HepG2 (cell line): ENCODE data around the gene IFNL2. TPM values are rescaled to one million over a fixed set of nuclear protein-coding genes. Genes with fewer than 3 reads are reported as not detected.

Source experiments
- ATAC-seq: fragments of 200-7000 bp; cut with Tn5 transposase; 3 replicates; pipeline ENCODE4 v1.9.1; 2020; ENCODE audit warnings: mild to moderate bottlenecking, moderate library complexity
- BruUV-seq: library from RNA; stranded (reverse); fragments of 400-500 nt; replicated peaks from 2 replicates; lab custom pipeline; 2021; lab: Mats Ljungman, UMichigan
- CTCF ChIA-PET: fragments of 300-600 bp; formaldehyde crosslinking; extraction: SDS; loops from one replicate; lab custom pipeline; 2021; ENCODE audit warnings: low total read pairs, inconsistent platforms, low intra/inter-chr PET ratio; lab: Yijun Ruan, JAX
- POLR2A ChIA-PET: fragments of 350-600 bp; sonication (Branson Sonifier 250); formaldehyde crosslinking; loops from one replicate; lab custom pipeline; 2020; ENCODE audit warnings: antibody characterized with exemption, inconsistent platforms; lab: Yijun Ruan, JAX
- DNase-seq: peaks from one replicate; pipeline ENCODE4 v3.0.0-alpha.2; 2015; ENCODE audit warnings: low spot score
- FAIRE-seq: peaks from 3 replicates; lab custom pipeline; 2011; peaks lifted over from hg19 to GRCh38; lab: Jason Lieb, UNC
- H2AFZ ChIP-seq: one replicate; pipeline ENCODE4 v1.6.1; 2011; ENCODE audit warnings: low read length, inconsistent platforms
- H3K27ac ChIP-seq: fragments of 300-600 bp; 3 replicates; pipeline ENCODE4 v1.8.0; 2011; ENCODE audit warnings: mixed run types, mild to moderate bottlenecking, mixed read lengths, low read length, inconsistent platforms; ENCODE audit not compliant: insufficient read depth; ENCODE audit errors: extremely low read length
- H3K27me3 ChIP-seq, 2 experiments: fragments of 200-600 bp in 1 of 2; 2 replicates in 1 of 2; 3 replicates in 1 of 2; pipeline versions ENCODE4 v1.6.0 to v1.8.0; 2011; ENCODE audit warnings: low read length in 2 of 2, mild to moderate bottlenecking in 2 of 2, moderate library complexity in 2 of 2, inconsistent platforms in 1 of 2; ENCODE audit not compliant: insufficient read depth in 2 of 2, control insufficient read depth in 1 of 2
- H3K36me3 ChIP-seq, 2 experiments: fragments of 200-600 bp in 1 of 2; replicated peaks in 1 of 2; 2 replicates in 1 of 2; 3 replicates in 1 of 2; pipeline versions ENCODE4 v1.5.1 to v1.8.0; 2011; ENCODE audit warnings: low read length in 2 of 2, inconsistent platforms in 1 of 2; ENCODE audit not compliant: insufficient read depth in 2 of 2, control insufficient read depth in 1 of 2
- H3K4me1 ChIP-seq: 2 replicates; pipeline ENCODE4 v1.5.1; 2012; ENCODE audit warnings: low read length, inconsistent platforms; ENCODE audit not compliant: insufficient read depth
- H3K4me2 ChIP-seq: 2 replicates; pipeline ENCODE4 v1.6.0; 2011; ENCODE audit warnings: low read depth, low read length, inconsistent platforms
- H3K4me3 ChIP-seq, 3 experiments: fragments of 200-600 bp in 1 of 3; sonication (generic), shearing (Covaris generic) in 1 of 3; replicated peaks in 1 of 3; 2 replicates each; pipeline ENCODE4 v1.5.1; 2011 to 2016; ENCODE audit warnings: low read length in 3 of 3, inconsistent platforms in 2 of 3, low read depth in 2 of 3, mild to moderate bottlenecking in 2 of 3, control low read depth in 1 of 3, mixed read lengths in 1 of 3; ENCODE audit not compliant: insufficient read depth in 1 of 3
- H3K79me2 ChIP-seq: one replicate; pipeline ENCODE4 v1.6.1; 2011; ENCODE audit warnings: low read length, inconsistent platforms; ENCODE audit not compliant: insufficient read depth
- H3K9ac ChIP-seq: 2 replicates; pipeline ENCODE4 v1.6.0; 2011; ENCODE audit warnings: mild to moderate bottlenecking, low read depth, low read length, inconsistent platforms; ENCODE audit not compliant: insufficient read depth
- H3K9me3 ChIP-seq: 2 replicates; pipeline ENCODE4 v1.5.1; 2012; ENCODE audit warnings: mild to moderate bottlenecking, low read length
- H4K20me1 ChIP-seq: 2 replicates; pipeline ENCODE4 v1.6.0; 2011; ENCODE audit warnings: inconsistent platforms, mild to moderate bottlenecking, low read length, moderate library complexity; ENCODE audit not compliant: insufficient read depth
- ARNTL ChIP-seq: sonication (generic); formaldehyde crosslinking; IDR thresholded peaks from 2 replicates; pipeline ENCODE4 v1.4.0; 2020; ENCODE audit warnings: mild to moderate bottlenecking, missing genetic modification reagents
- ATF7-NPFF ChIP-seq: sonication (generic); formaldehyde crosslinking; IDR thresholded peaks from 2 replicates; pipeline ENCODE4 v1.8.1; 2023; ENCODE audit warnings: mild to moderate bottlenecking, low read depth, missing genetic modification reagents, moderate library complexity
- KLF15 ChIP-seq: sonication (generic); formaldehyde crosslinking; IDR thresholded peaks from 2 replicates; pipeline ENCODE4 v1.8.1; 2023; ENCODE audit warnings: borderline replicate concordance, mild to moderate bottlenecking, inconsistent platforms, missing genetic modification reagents, mixed read lengths
- NR2C2 ChIP-seq: sonication (generic); formaldehyde crosslinking; IDR thresholded peaks from 2 replicates; pipeline ENCODE4 v1.4.0; 2020; ENCODE audit warnings: missing genetic modification reagents, mild to moderate bottlenecking, moderate library complexity, borderline replicate concordance
- NR2F2 ChIP-seq: IDR thresholded peaks from 2 replicates; pipeline ENCODE4 v1.6.1; 2012; ENCODE audit warnings: low read depth, inconsistent platforms, borderline replicate concordance
- PAF1 ChIP-seq: IDR thresholded peaks from 2 replicates; pipeline ENCODE4 v1.6.1; 2016; ENCODE audit warnings: missing genetic modification reagents, missing compliant biosample characterization
- RORA ChIP-seq: sonication (generic); formaldehyde crosslinking; IDR thresholded peaks from 2 replicates; pipeline ENCODE4 v1.5.0; 2020; ENCODE audit warnings: mild to moderate bottlenecking, missing genetic modification reagents, moderate library complexity
- SP1 ChIP-seq, 2 experiments: fragments of 450-650 bp in 1 of 2; sonication (generic) in 1 of 2; formaldehyde crosslinking in 1 of 2; IDR thresholded peaks; 2 replicates each; pipeline versions ENCODE4 v1.4.0 to v1.6.1; 2016 to 2020; ENCODE audit warnings: missing genetic modification reagents in 1 of 2
- TMF1 ChIP-seq: sonication (generic); formaldehyde crosslinking; IDR thresholded peaks from 2 replicates; pipeline ENCODE4 v1.8.1; 2022; ENCODE audit warnings: low read depth, missing genetic modification reagents
- XRCC5 ChIP-seq: fragments of 200-400 bp; formaldehyde crosslinking; optimal IDR thresholded peaks from 2 replicates; pipeline ENCODE3; 2017; ENCODE audit warnings: mild to moderate bottlenecking, low read length
- ZNF264 ChIP-seq: sonication (generic); formaldehyde crosslinking; IDR thresholded peaks from 2 replicates; pipeline ENCODE4 v1.4.0; 2020; ENCODE audit warnings: missing genetic modification reagents
- ZNF496 ChIP-seq: sonication (generic); formaldehyde crosslinking; IDR thresholded peaks from 2 replicates; pipeline ENCODE4 v1.8.1; 2023; ENCODE audit warnings: mild to moderate bottlenecking, moderate library complexity, missing genetic modification reagents; ENCODE audit not compliant: insufficient replicate concordance
- ZNF879 ChIP-seq: sonication (generic); formaldehyde crosslinking; IDR thresholded peaks from 2 replicates; pipeline ENCODE4 v1.8.1; 2023; ENCODE audit warnings: missing genetic modification reagents
- WGBS: methylation state at CpG from one replicate; pipeline ENCODE4 v1.1.6; 2017; ENCODE audit warnings: low lambda C conversion rate; 5-methylcytosine and 5-hydroxymethylcytosine counted together
- in situ Hi-C: cut with HindIII; loops from 2 replicates; pipeline ENCODE4 v1.10.0; 2017; ENCODE audit warnings: low pct_unique_long_range_greater_than_20kb; ENCODE audit not compliant: extremely low pct_ligation_motif_present
- intact Hi-C: fragments of 100-400 bp; cut with micrococcal nuclease; formaldehyde crosslinking; loops from one replicate; pipeline ENCODE4 v1.10.0; 2022; ENCODE audit not compliant: unreplicated experiment
- polyA plus RNA-seq, 8 experiments: library from polyadenylated mRNA; depleted of rRNA in 3 of 8; stranded (reverse) in 7 of 8; unstranded in 1 of 8; fragments of >200 nt; fragmentation: Illumina TruSeq in 4 of 8; extraction: Trizol in 4 of 8; gene quantifications; 2 replicates each; pipeline versions ENCODE4 v1.2.1 to v1.2.3, GENCODE V29; 2011 to 2016; ENCODE audit warnings: low read depth in 4 of 8, missing spikeins in 1 of 8, mixed read lengths in 1 of 8; ENCODE audit not compliant: insufficient read depth in 1 of 8
- total RNA-seq, 5 experiments: library from RNA; depleted of rRNA; stranded (reverse); fragments of >200 nt; fragmentation: Illumina TruSeq; extraction: Trizol; gene quantifications; 2 replicates each; pipeline ENCODE4 v1.2.3, GENCODE V29; 2016; ENCODE audit warnings: low read depth in 1 of 5
- TF ChIP-seq, protein P1 (sequence below): IDR thresholded peaks from 2 replicates; pipeline ENCODE4 v1.6.1; 2016; ENCODE audit warnings: control low read depth
- TF ChIP-seq, protein P2 (sequence below): sonication (generic); formaldehyde crosslinking; IDR thresholded peaks from 2 replicates; pipeline ENCODE4 v1.8.0; 2022; ENCODE audit warnings: mild to moderate bottlenecking, missing genetic modification reagents, moderate library complexity

Gene IFNL2
- total and polyA plus RNA-seq, 2 of the 13 experiments (the other 11 are each of a cell fraction or from before 2014, with no cell fraction given): not detected

DNA sequence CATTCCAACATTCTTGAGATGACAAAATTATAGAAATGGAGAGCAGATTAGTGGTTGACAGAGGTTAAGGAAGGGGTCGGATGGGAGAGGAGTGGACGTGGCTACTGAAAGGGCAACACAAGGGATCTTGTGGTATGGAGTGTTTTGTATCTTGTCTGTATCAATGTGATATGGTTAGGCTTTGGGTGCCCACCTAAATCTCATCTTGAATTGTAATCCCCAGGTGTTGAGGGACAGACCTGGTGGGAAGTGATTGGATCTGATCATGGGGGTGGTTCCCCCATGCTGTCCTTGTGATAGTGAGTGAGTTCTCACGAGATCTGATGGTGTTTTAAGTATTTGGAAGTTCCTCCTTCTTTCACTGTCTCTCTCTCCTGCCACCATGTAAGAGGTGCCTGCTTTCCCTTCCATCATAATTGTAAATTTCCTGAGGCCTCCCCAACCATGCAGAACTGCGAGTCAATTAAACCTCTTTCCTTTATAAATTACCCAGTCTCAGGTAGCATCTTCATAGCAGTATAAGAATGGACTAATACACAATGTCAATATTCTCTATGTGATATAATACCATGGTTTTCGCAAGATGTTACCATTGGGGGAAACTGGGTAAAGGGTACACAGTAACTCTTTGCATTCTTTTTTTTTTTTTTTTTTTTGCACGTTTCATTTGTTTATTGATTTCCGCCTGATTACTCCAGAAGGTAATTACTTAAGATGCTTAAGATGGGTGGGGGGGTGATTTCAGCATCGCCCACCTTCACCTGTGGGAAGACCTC is 14.6 kb upstream of the IFNL2 start:
- 32% methylated on average over 8 of the region's 8 CpGs for WGBS
- BruUV-seq: no TSS peak
- no peak overlapping the region for H3K9ac ChIP-seq
- H3K27me3 ChIP-seq: peaks cover 0 to 6% of the 10 kb centered on the region in 2 experiments; a peak in 1 of 5 replicates
- in situ Hi-C loops: no loop called here
- CTCF ChIA-PET: no interaction called here
- intact Hi-C loops: no loop called here
- POLR2A ChIA-PET: no interaction called here
- H3K4me1 ChIP-seq: peaks cover 10% of the 10 kb centered on the region
- no peak overlapping the region for H3K4me2 ChIP-seq
- H4K20me1 ChIP-seq: no peaks in the 10 kb centered on the region
- H3K27ac ChIP-seq: no peak overlapping the region
- H3K4me3 ChIP-seq: no peak overlapping the region
- no peak for DNase-seq
- no peaks in the 10 kb centered on the region for H3K79me2 ChIP-seq
- TF ChIP-seq ZNF879 (CRISPR knock-in tag) (no peak), XRCC5 (no peak), ZNF264 (CRISPR knock-in tag) (no peak), NR2C2 (CRISPR knock-in tag) (no peak), RORA (CRISPR knock-in tag) (no peak), ATF7-NPFF (CRISPR knock-in tag) (no peak), ZNF496 (CRISPR knock-in tag) (no peak), SP1 (IDR thresholded peaks at IDR 0.05) (no peak), SP1 (CRISPR knock-in tag; IDR thresholded peaks at IDR 0.05) (no peak), TMF1 (CRISPR knock-in tag) (no peak), ARNTL (CRISPR knock-in tag) (no peak), PAF1 (CRISPR knock-in tag) (no peak), KLF15 (no peak), NR2F2 (no peak)
- TF ChIP-seq, protein P1, sequence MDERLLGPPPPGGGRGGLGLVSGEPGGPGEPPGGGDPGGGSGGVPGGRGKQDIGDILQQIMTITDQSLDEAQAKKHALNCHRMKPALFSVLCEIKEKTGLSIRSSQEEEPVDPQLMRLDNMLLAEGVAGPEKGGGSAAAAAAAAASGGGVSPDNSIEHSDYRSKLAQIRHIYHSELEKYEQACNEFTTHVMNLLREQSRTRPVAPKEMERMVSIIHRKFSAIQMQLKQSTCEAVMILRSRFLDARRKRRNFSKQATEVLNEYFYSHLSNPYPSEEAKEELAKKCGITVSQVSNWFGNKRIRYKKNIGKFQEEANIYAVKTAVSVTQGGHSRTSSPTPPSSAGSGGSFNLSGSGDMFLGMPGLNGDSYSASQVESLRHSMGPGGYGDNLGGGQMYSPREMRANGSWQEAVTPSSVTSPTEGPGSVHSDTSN (CRISPR knock-in tag): no peak
- TF ChIP-seq, protein P2, sequence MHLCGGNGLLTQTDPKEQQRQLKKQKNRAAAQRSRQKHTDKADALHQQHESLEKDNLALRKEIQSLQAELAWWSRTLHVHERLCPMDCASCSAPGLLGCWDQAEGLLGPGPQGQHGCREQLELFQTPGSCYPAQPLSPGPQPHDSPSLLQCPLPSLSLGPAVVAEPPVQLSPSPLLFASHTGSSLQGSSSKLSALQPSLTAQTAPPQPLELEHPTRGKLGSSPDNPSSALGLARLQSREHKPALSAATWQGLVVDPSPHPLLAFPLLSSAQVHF (CRISPR knock-in tag): no peak
- no peak overlapping the region for H2AFZ ChIP-seq
- no peak for ATAC-seq
- H3K36me3 ChIP-seq: no peaks in the 10 kb centered on the region
- H3K9me3 ChIP-seq: no peaks in the 10 kb centered on the region
- no peak for FAIRE-seq
